Hematopoietic multipotent progenitor cell treated with erythropoietin and hydrocortisone succinate and interleukin-3 and kit ligand, for 15 days (in vitro differentiated cells): ENCODE results near the gene PLCB1.

ENCODE experiments used
- DNase-seq: peaks from one replicate; pipeline ENCODE4 v3.0.0-alpha.2; 2015; ENCODE audit warnings: low spot score

PLCB1 gene

GRCh38 chr20:8507231-8507630, 375.2 kb downstream of the PLCB1 start:
- DNase-seq = no peak

- DNase-seq = no peak
Measured at GRCh38 chr20:8509809-8510208, 377.7 kb downstream of the PLCB1 start.

GRCh38 chr20:8510808-8511207, 378.7 kb downstream of the PLCB1 start:
- DNase-seq = no peak

GRCh38 chr20:8512003-8512402, 379.9 kb downstream of the PLCB1 start:
- no peak for DNase-seq

GRCh38 chr20:8515810-8516435, 383.9 kb downstream of the PLCB1 start:
- DNase-seq = no peak

GRCh38 chr20:8518878-8519277, 386.8 kb downstream of the PLCB1 start:
- DNase-seq = no peak

- no peak for DNase-seq
Measured at GRCh38 chr20:8519887-8520286, 387.8 kb downstream of the PLCB1 start.

- DNase-seq = no peak
Measured at GRCh38 chr20:8522168-8522567, 390.1 kb downstream of the PLCB1 start.

- no peak for DNase-seq
Measured at GRCh38 chr20:8523684-8524083, 391.6 kb downstream of the PLCB1 start.

GRCh38 chr20:8524101-8525016, 392.3 kb downstream of the PLCB1 start:
- no peak for DNase-seq

GRCh38 chr20:8525017-8525343, 392.9 kb downstream of the PLCB1 start:
- DNase-seq = no peak

GRCh38 chr20:8526610-8527009, 394.5 kb downstream of the PLCB1 start:
- DNase-seq = no peak

- DNase-seq = no peak
Measured at GRCh38 chr20:8527998-8528723, 396.1 kb downstream of the PLCB1 start.

- DNase-seq = no peak
Measured at GRCh38 chr20:8530022-8530421, 398.0 kb downstream of the PLCB1 start.

- no peak for DNase-seq
Measured at GRCh38 chr20:8532169-8532568, 400.1 kb downstream of the PLCB1 start.

- no peak for DNase-seq
Measured at GRCh38 chr20:8534368-8535160, 402.5 kb downstream of the PLCB1 start.

- DNase-seq = no peak
Measured at GRCh38 chr20:8535403-8536261, 403.6 kb downstream of the PLCB1 start.

- no peak for DNase-seq
Measured at GRCh38 chr20:8536262-8536618, 404.2 kb downstream of the PLCB1 start.

GRCh38 chr20:8540466-8540865, 408.4 kb downstream of the PLCB1 start:
- no peak for DNase-seq

- DNase-seq = no peak
Measured at GRCh38 chr20:8542110-8542486, 410.0 kb downstream of the PLCB1 start.

- no peak for DNase-seq
Measured at GRCh38 chr20:8545212-8545611, 413.1 kb downstream of the PLCB1 start.
